ENCODE data around the gene LRG1.

- no peak for TF ChIP-seq CTCF (IDR thresholded peaks at IDR 0.05 in 8 of 11, conservative IDR thresholded peaks at IDR 0.05 in 3 of 11)
- peak in 1 of 3 donors; percentile 8 for TF ChIP-seq POLR2AphosphoS5 (IDR thresholded peaks at IDR 0.05)
Observed at GRCh38 chr19:4493929-4494690, 45.7 kb downstream of the LRG1 start.

All from spleen (tissue), 7 donors.